ENCODE data around the gene PLTP. TPM values are rescaled to one million over a fixed set of nuclear protein-coding genes. Genes with fewer than 3 reads are reported as not detected.
A peak's percentile ranks its signal among the peaks of the same experiment; 100 is the strongest.
"Not testable (repeated sequence)": the region's sequence is repeated elsewhere in the genome, so short reads cannot be mapped to it uniquely, and the experiment has no call there.

Gene PLTP
- total RNA-seq, 1 experiment from 2014 or later = 61.5 TPM

GRCh38 chr20:45874576-45874975 is 37.4 kb downstream of the PLTP start:
- Histone ChIP-seq H3K36me3 (ENCODE audit: low read depth, low read length) (no peaks in the 10 kb centered on the region), H3F3A (ENCODE audit: low read length, unreplicated experiment) (no peaks in the 10 kb centered on the region), H3K9me2 (replicated peaks; ENCODE audit: low read length) (no peaks in the 10 kb centered on the region), H2AFZ (ENCODE audit: low read length) (no peak overlapping the region), H3K9me3 (ENCODE audit: low read length) (no peaks in the 10 kb centered on the region), H3K4me1 (ENCODE audit: insufficient read depth, low read length) (peaks cover 22% of the 10 kb centered on the region), H3K27ac (ENCODE audit: low read length) (no peak overlapping the region), H3K9ac (ENCODE audit: low read length) (no peak overlapping the region), H4K20me1 (ENCODE audit: low read length) (no peaks in the 10 kb centered on the region), H3K79me2 (ENCODE audit: low read length) (no peaks in the 10 kb centered on the region), H3K27me3 (ENCODE audit: low read length) (no peaks in the 10 kb centered on the region), H3K4me3 (ENCODE audit: low read length) (no peak overlapping the region), H3K4me2 (ENCODE audit: low read length) (no peak overlapping the region)
- DNase-seq (no peak), ATAC-seq (no peak)
- no peak for TF ChIP-seq CTCF (conservative IDR thresholded peaks at IDR 0.05; ENCODE audit: low read depth, low read length)
- no peak for TF ChIP-seq EZH2phosphoT487 (IDR thresholded peaks at IDR 0.05; ENCODE audit: borderline replicate concordance, low read length)
- TF ChIP-seq EZH2 (IDR thresholded peaks at IDR 0.05; ENCODE audit: low read length, unreplicated experiment) = no peak
- CTCF ChIA-PET = no interaction called here
- BruUV-seq (replicated peaks) = no TSS peak
- intact Hi-C loops (cut with micrococcal nuclease) = no loop called here
- POLR2A ChIA-PET (ENCODE audit: unreplicated experiment) = no interaction called here

- intact Hi-C loops (cut with micrococcal nuclease); DNase-seq; CTCF ChIA-PET; H2AFZ ChIP-seq (ENCODE audit: low read length); H3K4me2 ChIP-seq (ENCODE audit: low read length); H4K20me1 ChIP-seq (ENCODE audit: low read length); H3K9ac ChIP-seq (ENCODE audit: low read length); H3K9me2 ChIP-seq (replicated peaks; ENCODE audit: low read length); H3K9me3 ChIP-seq (ENCODE audit: low read length); H3K79me2 ChIP-seq (ENCODE audit: low read length); H3K36me3 ChIP-seq (ENCODE audit: low read depth, low read length); POLR2A ChIA-PET (ENCODE audit: unreplicated experiment); ATAC-seq; BruUV-seq (replicated peaks); H3K27me3 ChIP-seq (ENCODE audit: low read length); H3F3A ChIP-seq (ENCODE audit: low read length, unreplicated experiment); H3K4me3 ChIP-seq (ENCODE audit: low read length): not testable (repeated sequence)
- peaks cover 22% of the 10 kb centered on the region for H3K4me1 ChIP-seq (ENCODE audit: insufficient read depth, low read length)
- H3K27ac ChIP-seq (ENCODE audit: low read length) = peak overlapping the region; percentile 83; the same call in 1 of the 2 replicates
Observed at GRCh38 chr20:45874104-45874481, 37.9 kb downstream of the PLTP start.

GRCh38 chr20:45873409-45874103 is 38.4 kb downstream of the PLTP start:
- Histone ChIP-seq H3K9me2 (replicated peaks; ENCODE audit: low read length) (no peaks in the 10 kb centered on the region), H4K20me1 (ENCODE audit: low read length) (no peaks in the 10 kb centered on the region), H3F3A (ENCODE audit: low read length, unreplicated experiment) (no peaks in the 10 kb centered on the region), H3K27ac (ENCODE audit: low read length) (peak overlapping the region; percentile 83), H3K79me2 (ENCODE audit: low read length) (no peaks in the 10 kb centered on the region), H3K4me2 (ENCODE audit: low read length) (peak overlapping the region; percentile 52), H3K36me3 (ENCODE audit: low read depth, low read length) (no peaks in the 10 kb centered on the region), H2AFZ (ENCODE audit: low read length) (no peak overlapping the region), H3K4me1 (ENCODE audit: insufficient read depth, low read length) (peaks cover 22% of the 10 kb centered on the region), H3K27me3 (ENCODE audit: low read length) (no peaks in the 10 kb centered on the region), H3K9ac (ENCODE audit: low read length) (peak overlapping the region; percentile 24; the same call in 1 of the 2 replicates), H3K9me3 (ENCODE audit: low read length) (no peaks in the 10 kb centered on the region), H3K4me3 (ENCODE audit: low read length) (no peak overlapping the region)
- ChIA-PET POLR2A (ENCODE audit: unreplicated experiment) (no interaction called here), CTCF (no interaction called here)
- no TSS peak for BruUV-seq (replicated peaks)
- ATAC-seq = peak; percentile 52
- TF ChIP-seq CTCF (conservative IDR thresholded peaks at IDR 0.05; ENCODE audit: low read depth, low read length) (no peak), EZH2phosphoT487 (IDR thresholded peaks at IDR 0.05; ENCODE audit: borderline replicate concordance, low read length) (no peak), EZH2 (IDR thresholded peaks at IDR 0.05; ENCODE audit: low read length, unreplicated experiment) (no peak)
- intact Hi-C loops (cut with micrococcal nuclease) = no loop called here
- DNase-seq = peak; percentile 50

All from PC-3 (cell line).